ENCODE results near the gene UBE2E2. TPM values are rescaled to one million over a fixed set of nuclear protein-coding genes. Genes with fewer than 3 reads are reported as not detected.
"Not testable (repeated sequence)": the region's sequence is repeated elsewhere in the genome, so short reads cannot be mapped to it uniquely, and the experiment has no call there.

Gene UBE2E2
- total RNA-seq, 1 donor from 2014 or later: 13.8 TPM

DNA sequence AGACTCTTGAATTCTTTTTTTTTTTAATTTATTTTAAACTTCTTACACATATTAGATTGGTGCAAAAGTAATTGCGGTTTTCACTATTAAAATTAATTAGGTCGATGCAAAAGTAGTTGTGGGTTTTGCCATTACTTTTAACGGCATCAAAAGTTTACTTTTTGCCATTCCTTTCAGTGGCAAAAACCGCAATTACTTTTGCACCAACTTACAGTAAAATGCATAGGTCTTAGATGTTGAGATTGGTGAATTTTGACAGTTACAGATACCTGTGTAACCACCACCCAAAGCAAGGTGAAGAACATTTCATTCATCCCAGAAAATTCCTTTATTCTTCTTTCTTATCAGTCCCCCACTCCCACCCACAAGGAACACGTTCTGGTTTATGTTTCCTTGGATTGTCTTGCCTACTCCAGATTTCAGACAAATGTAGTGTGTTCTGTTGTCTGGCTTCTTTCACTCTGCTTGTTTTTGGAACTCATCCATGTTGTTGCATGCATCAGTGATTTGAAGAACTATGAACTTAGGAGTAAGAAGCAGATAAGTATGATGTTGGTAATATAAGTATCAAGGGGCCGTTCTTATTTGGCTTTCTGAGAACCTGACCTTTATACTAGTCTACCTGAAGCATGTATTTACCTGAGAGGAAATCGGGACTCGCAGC is 404.2 kb downstream of the UBE2E2 start:
- H3K27ac Mint-ChIP-seq: no peak overlapping the region
- H3K36me3 Mint-ChIP-seq (ENCODE audit: low read depth): no peaks in the 10 kb centered on the region
- DNase-seq: no peak

GRCh38 chr3:23608650-23609049 is 405.5 kb downstream of the UBE2E2 start:
- intact Hi-C loops (cut with micrococcal nuclease): no loop called here
- no peak for DNase-seq
- H3K27me3 Mint-ChIP-seq: peaks cover 2% of the 10 kb centered on the region
- no peaks in the 10 kb centered on the region for H3K4me1 Mint-ChIP-seq
- no peak overlapping the region for H3K27ac Mint-ChIP-seq
- no peak overlapping the region for H3K4me3 Mint-ChIP-seq
- H3K36me3 Mint-ChIP-seq (ENCODE audit: low read depth): no peaks in the 10 kb centered on the region
- H3K9me3 Mint-ChIP-seq: no peaks in the 10 kb centered on the region

More for the DNA sequence above, 404.2 kb downstream of the UBE2E2 start:
- intact Hi-C loops (cut with micrococcal nuclease): no loop called here
- Mint-ChIP-seq H3K9me3 (no peaks in the 10 kb centered on the region), H3K4me3 (no peak overlapping the region), H3K27me3 (peaks cover under 1% of the 10 kb centered on the region), H3K4me1 (no peaks in the 10 kb centered on the region)

DNA sequence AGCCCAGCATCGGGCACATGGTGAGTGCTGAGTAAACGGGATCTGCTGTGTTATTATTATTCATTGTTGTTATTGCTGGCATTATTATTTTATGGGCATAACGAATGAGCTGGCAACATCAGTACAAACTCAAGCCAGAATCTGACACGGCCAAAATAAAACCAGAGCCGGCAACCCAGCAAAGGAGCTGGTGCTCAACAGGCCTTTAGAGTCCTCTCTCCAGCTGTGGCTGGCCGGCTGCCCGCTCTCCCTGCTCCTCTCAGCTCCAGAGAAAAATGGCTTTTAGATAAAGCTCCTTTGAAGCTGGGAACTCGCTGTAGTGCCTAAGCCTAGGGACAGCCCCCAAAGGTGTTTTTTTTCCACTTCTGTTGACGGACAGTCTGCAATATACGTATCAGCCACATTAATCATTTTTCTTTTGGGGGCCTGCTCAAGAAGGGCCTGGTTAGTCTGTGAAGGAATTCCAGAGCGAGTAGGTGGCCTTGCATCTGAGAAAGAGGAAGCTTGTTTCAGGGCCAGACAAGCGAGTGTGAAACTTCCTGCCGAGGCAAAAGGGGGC is 408.7 kb downstream of the UBE2E2 start:
- peaks cover 6% of the 10 kb centered on the region for H3K9me3 Mint-ChIP-seq
- no peak overlapping the region for H3K27ac Mint-ChIP-seq
- H3K4me1 Mint-ChIP-seq: peaks cover under 1% of the 10 kb centered on the region
- H3K4me3 Mint-ChIP-seq: no peak overlapping the region
- H3K27me3 Mint-ChIP-seq: peaks cover 2% of the 10 kb centered on the region
- no peaks in the 10 kb centered on the region for H3K36me3 Mint-ChIP-seq (ENCODE audit: low read depth)
- intact Hi-C loops (cut with micrococcal nuclease): no loop called here
- no peak for DNase-seq

DNA sequence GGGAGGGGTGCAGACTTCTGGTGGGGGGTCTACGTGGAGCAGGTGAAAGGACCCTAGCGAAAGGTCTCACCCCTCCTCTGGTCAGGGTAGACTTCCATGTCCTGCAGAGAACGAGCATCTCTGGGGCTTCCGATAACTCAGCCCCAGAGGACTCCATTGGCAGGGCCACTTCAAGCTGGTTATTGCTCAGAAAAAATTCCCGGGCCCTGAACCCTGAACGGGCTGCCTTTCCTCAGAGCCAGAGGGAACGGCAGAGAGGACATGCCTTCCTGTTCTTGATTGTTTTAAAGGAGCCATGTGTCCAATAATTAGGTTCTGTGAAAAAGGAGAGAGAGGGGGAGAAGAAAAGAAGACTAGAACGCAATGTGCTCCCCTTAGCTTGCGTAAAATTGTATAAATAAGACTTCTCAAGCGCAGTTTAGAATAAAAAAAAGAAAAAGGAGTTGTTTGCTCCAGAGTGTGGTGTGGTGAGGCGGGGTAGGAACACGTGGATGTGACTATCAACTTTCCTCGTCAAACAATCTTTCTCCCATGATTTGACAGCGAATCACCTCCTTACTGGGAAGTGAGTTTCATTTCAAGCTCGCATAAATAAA is 409.3 kb downstream of the UBE2E2 start:
- Mint-ChIP-seq H3K4me1 (peaks cover 6% of the 10 kb centered on the region), H3K4me3 (no peak overlapping the region), H3K27ac (no peak overlapping the region), H3K36me3 (ENCODE audit: low read depth) (no peaks in the 10 kb centered on the region), H3K9me3 (peaks cover 12% of the 10 kb centered on the region), H3K27me3 (peaks cover 2% of the 10 kb centered on the region)
- DNase-seq: no peak
- intact Hi-C loops (cut with micrococcal nuclease): no loop called here

GRCh38 chr3:23615068-23615467 is 411.9 kb downstream of the UBE2E2 start:
- peaks cover 6% of the 10 kb centered on the region for H3K4me1 Mint-ChIP-seq
- H3K4me3 Mint-ChIP-seq: no peak overlapping the region
- DNase-seq: no peak
- no peaks in the 10 kb centered on the region for H3K36me3 Mint-ChIP-seq (ENCODE audit: low read depth)
- no peak overlapping the region for H3K27ac Mint-ChIP-seq
- H3K9me3 Mint-ChIP-seq: peaks cover 20% of the 10 kb centered on the region
- intact Hi-C loops (cut with micrococcal nuclease): no loop called here
- peaks cover 2% of the 10 kb centered on the region for H3K27me3 Mint-ChIP-seq

DNA sequence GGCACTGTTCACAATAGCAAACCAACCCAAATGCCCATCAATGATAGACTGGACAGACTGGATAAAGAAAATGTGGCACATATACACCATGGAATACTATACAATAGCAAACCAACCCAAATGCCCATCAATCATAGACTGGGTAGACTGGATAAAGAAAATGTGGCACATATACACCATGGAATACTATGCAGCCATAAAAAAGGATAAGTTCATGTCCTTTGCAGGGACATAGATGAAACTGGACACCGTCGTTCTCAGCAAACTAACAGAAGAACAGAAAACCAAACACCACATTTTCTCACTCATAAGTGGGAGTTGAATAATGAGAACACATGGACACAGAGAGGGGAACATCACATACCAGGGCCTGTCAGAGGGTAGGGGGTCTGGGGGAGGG is 415.3 kb downstream of the UBE2E2 start:
- H3K4me3 Mint-ChIP-seq; intact Hi-C loops (cut with micrococcal nuclease); H3K27ac Mint-ChIP-seq; H3K27me3 Mint-ChIP-seq; H3K4me1 Mint-ChIP-seq; H3K36me3 Mint-ChIP-seq (ENCODE audit: low read depth); DNase-seq: not testable (repeated sequence)
- peaks cover 25% of the 10 kb centered on the region for H3K9me3 Mint-ChIP-seq

DNA sequence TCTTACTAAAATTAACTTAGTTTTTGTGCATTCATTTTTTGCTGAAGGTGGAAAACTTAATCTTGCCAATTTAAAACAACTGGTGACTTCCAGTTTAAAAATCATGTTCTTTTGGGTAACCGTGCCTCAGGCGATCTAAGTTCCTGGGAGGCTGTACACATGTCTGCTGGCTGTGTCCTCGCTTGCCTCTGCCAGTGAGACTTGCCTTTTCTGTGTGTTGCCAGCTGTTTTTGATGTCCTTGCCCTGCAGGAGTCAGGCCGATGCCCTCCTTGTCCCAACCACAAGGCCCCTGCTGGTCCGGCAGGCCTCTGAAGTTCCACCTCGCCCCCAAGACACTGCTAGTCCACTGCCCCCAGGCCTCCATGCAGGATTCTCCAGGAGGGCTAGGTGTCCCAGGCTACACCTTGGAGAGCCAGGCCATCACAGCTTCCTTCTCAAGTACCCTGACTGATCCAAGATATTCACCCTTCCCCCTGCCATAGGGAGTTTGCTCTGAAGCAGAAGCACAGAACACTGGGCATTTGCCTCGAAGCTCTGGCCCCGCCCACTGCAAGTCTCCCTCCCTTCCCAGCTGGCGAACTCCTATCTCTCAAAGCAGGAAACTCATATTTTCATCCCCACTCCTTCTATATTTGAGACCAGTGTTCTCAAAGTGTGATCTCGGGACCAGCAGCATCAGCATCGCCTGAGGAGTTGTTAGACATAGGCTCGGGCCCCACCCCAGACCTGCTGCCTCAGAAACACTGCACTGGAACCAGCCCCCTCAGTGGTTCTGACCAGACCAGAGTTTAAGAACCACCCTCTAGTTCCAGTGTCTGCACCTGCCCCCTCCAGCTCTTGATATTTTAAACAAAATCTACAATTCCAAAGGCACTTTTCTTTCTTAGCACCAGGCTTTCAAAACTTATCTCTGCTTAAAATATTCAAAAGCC is 416.8 kb downstream of the UBE2E2 start:
- intact Hi-C loops (cut with micrococcal nuclease): no loop called here
- Mint-ChIP-seq H3K9me3 (peaks cover 25% of the 10 kb centered on the region), H3K36me3 (ENCODE audit: low read depth) (no peaks in the 10 kb centered on the region), H3K27me3 (no peaks in the 10 kb centered on the region), H3K4me1 (peaks cover 6% of the 10 kb centered on the region), H3K4me3 (no peak overlapping the region), H3K27ac (no peak overlapping the region)
- no peak for DNase-seq

- intact Hi-C loops (cut with micrococcal nuclease): no loop called here
- Mint-ChIP-seq H3K9me3 (peaks cover 25% of the 10 kb centered on the region), H3K27me3 (no peaks in the 10 kb centered on the region), H3K27ac (no peak overlapping the region), H3K4me3 (no peak overlapping the region), H3K4me1 (peaks cover 6% of the 10 kb centered on the region), H3K36me3 (ENCODE audit: low read depth) (no peaks in the 10 kb centered on the region)
- DNase-seq: no peak
Observed at GRCh38 chr3:23620638-23621015, 417.5 kb downstream of the UBE2E2 start.

DNA sequence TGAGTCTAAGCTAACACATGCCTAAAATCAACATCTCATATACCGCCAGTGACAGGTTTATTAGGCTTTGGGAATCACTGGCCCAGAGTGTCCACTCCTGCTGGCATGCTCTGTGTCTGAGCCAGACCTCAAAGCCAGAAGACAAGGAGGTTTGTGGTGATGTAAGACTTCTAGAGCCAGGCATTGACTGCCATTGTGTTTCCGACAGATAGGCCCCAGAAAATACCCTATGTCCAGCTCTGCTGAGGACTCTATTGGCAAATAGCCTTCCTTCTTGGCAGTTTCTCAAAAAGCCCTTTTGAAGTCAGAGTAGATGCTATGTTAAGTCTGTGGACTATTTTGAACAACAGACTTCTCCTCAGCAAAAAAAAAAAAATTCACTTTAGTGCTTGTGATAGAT is 420.7 kb downstream of the UBE2E2 start:
- no peak overlapping the region for H3K4me3 Mint-ChIP-seq
- H3K27me3 Mint-ChIP-seq: no peaks in the 10 kb centered on the region
- DNase-seq: no peak
- H3K4me1 Mint-ChIP-seq: no peaks in the 10 kb centered on the region
- no peak overlapping the region for H3K27ac Mint-ChIP-seq
- intact Hi-C loops (cut with micrococcal nuclease): no loop called here
- H3K9me3 Mint-ChIP-seq: peaks cover 6% of the 10 kb centered on the region
- no peaks in the 10 kb centered on the region for H3K36me3 Mint-ChIP-seq (ENCODE audit: low read depth)

GRCh38 chr3:23624305-23624704 is 421.2 kb downstream of the UBE2E2 start:
- Mint-ChIP-seq H3K9me3 (peaks cover 6% of the 10 kb centered on the region), H3K4me3 (no peak overlapping the region), H3K36me3 (ENCODE audit: low read depth) (no peaks in the 10 kb centered on the region), H3K27ac (no peak overlapping the region), H3K4me1 (no peaks in the 10 kb centered on the region), H3K27me3 (no peaks in the 10 kb centered on the region)
- intact Hi-C loops (cut with micrococcal nuclease): no loop called here
- no peak for DNase-seq

- Mint-ChIP-seq H3K36me3 (ENCODE audit: low read depth) (no peaks in the 10 kb centered on the region), H3K27ac (no peak overlapping the region), H3K4me1 (no peaks in the 10 kb centered on the region), H3K4me3 (no peak overlapping the region), H3K9me3 (peaks cover 6% of the 10 kb centered on the region), H3K27me3 (no peaks in the 10 kb centered on the region)
- DNase-seq: no peak
- intact Hi-C loops (cut with micrococcal nuclease): no loop called here
Observed at GRCh38 chr3:23626442-23626841, 423.3 kb downstream of the UBE2E2 start.

GRCh38 chr3:23629181-23629894 is 426.2 kb downstream of the UBE2E2 start:
- no peaks in the 10 kb centered on the region for H3K36me3 Mint-ChIP-seq (ENCODE audit: low read depth)
- H3K27me3 Mint-ChIP-seq: peaks cover 1% of the 10 kb centered on the region
- DNase-seq: no peak
- H3K9me3 Mint-ChIP-seq: no peaks in the 10 kb centered on the region
- intact Hi-C loops (cut with micrococcal nuclease): no loop called here
- H3K27ac Mint-ChIP-seq: no peak overlapping the region
- H3K4me1 Mint-ChIP-seq: no peaks in the 10 kb centered on the region
- H3K4me3 Mint-ChIP-seq: no peak overlapping the region

DNA sequence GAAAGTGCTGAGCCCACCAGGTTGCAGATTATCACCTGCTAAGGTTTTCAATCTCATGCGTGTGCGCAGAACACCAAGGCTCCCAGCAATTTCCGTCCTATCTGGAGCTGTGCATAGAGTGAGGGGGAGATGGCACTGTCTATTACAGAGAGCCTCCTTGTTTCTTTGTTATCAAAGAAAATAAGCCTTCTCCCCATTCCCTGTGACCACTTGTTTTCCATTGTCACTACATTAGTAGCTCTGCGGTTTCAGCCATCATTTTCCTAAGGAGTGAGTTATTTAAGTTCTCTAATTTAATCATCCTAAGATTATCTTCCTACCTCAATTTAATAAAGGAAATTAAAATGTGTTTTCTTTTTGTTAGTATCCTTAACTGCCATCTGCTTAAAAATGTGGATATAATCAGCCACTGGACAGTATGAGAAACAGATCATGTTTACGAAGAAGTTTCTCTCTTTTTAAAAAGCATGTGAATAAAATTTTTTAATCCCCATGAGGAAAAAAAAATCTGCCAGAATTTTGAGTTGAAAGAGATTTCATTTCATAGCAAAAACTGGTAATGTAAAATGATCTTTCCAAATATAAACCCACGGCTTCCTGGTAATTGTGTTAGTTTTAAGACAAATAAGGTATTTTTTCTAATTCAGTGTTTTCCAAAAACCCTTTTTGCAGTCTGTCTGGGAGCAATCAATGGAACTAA is 430.3 kb downstream of the UBE2E2 start:
- H3K27me3 Mint-ChIP-seq: peaks cover 1% of the 10 kb centered on the region
- no peak overlapping the region for H3K27ac Mint-ChIP-seq
- H3K36me3 Mint-ChIP-seq (ENCODE audit: low read depth): no peaks in the 10 kb centered on the region
- no peak for DNase-seq
- no peaks in the 10 kb centered on the region for H3K9me3 Mint-ChIP-seq
- H3K4me3 Mint-ChIP-seq: no peak overlapping the region
- H3K4me1 Mint-ChIP-seq: no peaks in the 10 kb centered on the region
- intact Hi-C loops (cut with micrococcal nuclease): no loop called here
